IMR-90 (cell line): ENCODE data around the gene TEX13B. TPM values are rescaled to one million over a fixed set of nuclear protein-coding genes. Genes with fewer than 3 reads are reported as not detected.

Experiments
- ATAC-seq: fragments of 200-7000 bp; cut with Tn5 transposase; 2 replicates; pipeline ENCODE4 v1.9.1; 2020; ENCODE audit warnings: low read depth, mild to moderate bottlenecking, moderate library complexity
- BruUV-seq: library from RNA; stranded (reverse); fragments of 400-500 nt; replicated peaks from 2 replicates; lab custom pipeline; 2021; lab: Mats Ljungman, UMichigan
- CTCF ChIA-PET: fragments of 300-600 bp; formaldehyde crosslinking; extraction: SDS; loops from one replicate; lab custom pipeline; 2021; ENCODE audit warnings: antibody characterized with exemption; lab: Yijun Ruan, JAX
- POLR2A ChIA-PET: fragments of 300-600 bp; sonication (Branson Sonifier 250); formaldehyde crosslinking; loops from one replicate; lab custom pipeline; 2022; ENCODE audit warnings: antibody characterized with exemption; ENCODE audit not compliant: unreplicated experiment; lab: Charles Lee
- DNase-seq: peaks from one replicate; pipeline ENCODE4 v3.0.0; 2013
- H2AFZ ChIP-seq: replicated peaks from 2 replicates; pipeline ENCODE3; 2013; ENCODE audit warnings: low read length, mild to moderate bottlenecking; ENCODE audit not compliant: poor library complexity
- H2AK5ac ChIP-seq: 2 replicates; pipeline ENCODE4 v1.6.1; 2013; ENCODE audit warnings: low read depth, low read length, inconsistent platforms
- H2AK9ac ChIP-seq: replicated peaks from 2 replicates; pipeline ENCODE3; 2013; ENCODE audit warnings: mild to moderate bottlenecking, low read depth, low read length, moderate library complexity; ENCODE audit not compliant: poor library complexity
- H2BK120ac ChIP-seq: 2 replicates; pipeline ENCODE4 v1.6.1; 2013; ENCODE audit warnings: low read depth, low read length, inconsistent platforms
- H2BK15ac ChIP-seq: 3 replicates; pipeline ENCODE4 v1.6.1; 2013; ENCODE audit warnings: low read depth, low read length, inconsistent platforms
- H2BK20ac ChIP-seq: 2 replicates; pipeline ENCODE4 v1.6.1; 2013; ENCODE audit warnings: low read depth, mild to moderate bottlenecking, inconsistent platforms, low read length, moderate library complexity
- H2BK5ac ChIP-seq: 2 replicates; pipeline ENCODE4 v1.6.1; 2013; ENCODE audit warnings: mild to moderate bottlenecking, low read depth, low read length, inconsistent platforms; ENCODE audit not compliant: poor library complexity, severe bottlenecking
- H3K14ac ChIP-seq: replicated peaks from 2 replicates; pipeline ENCODE4 v1.6.1; 2013; ENCODE audit warnings: low read depth, low read length, inconsistent platforms
- H3K18ac ChIP-seq: 2 replicates; pipeline ENCODE4 v1.6.1; 2013; ENCODE audit warnings: low read depth, low read length, control low read depth
- H3K23ac ChIP-seq: 2 replicates; pipeline ENCODE4 v1.6.1; 2013; ENCODE audit warnings: low read depth, low read length, inconsistent platforms
- H3K27ac ChIP-seq: 2 replicates; pipeline ENCODE4 v1.5.1; 2013; ENCODE audit warnings: mild to moderate bottlenecking, control low read depth, low read length; ENCODE audit not compliant: insufficient read depth
- H3K27me3 ChIP-seq: 2 replicates; pipeline ENCODE4 v1.6.1; 2013; ENCODE audit warnings: low read length; ENCODE audit not compliant: control insufficient read depth, insufficient read depth
- H3K36me3 ChIP-seq: 2 replicates; pipeline ENCODE4 v1.6.1; 2013; ENCODE audit warnings: low read length, mixed read lengths; ENCODE audit not compliant: control insufficient read depth, insufficient read depth
- H3K4ac ChIP-seq: 2 replicates; pipeline ENCODE4 v1.6.1; 2013; ENCODE audit warnings: low read depth, low read length, inconsistent platforms
- H3K4me1 ChIP-seq: 2 replicates; pipeline ENCODE4 v1.6.1; 2013; ENCODE audit warnings: low read length, mixed read lengths; ENCODE audit not compliant: control insufficient read depth, insufficient read depth
- H3K4me2 ChIP-seq: 2 replicates; pipeline ENCODE4 v1.6.1; 2013; ENCODE audit warnings: low read depth, mild to moderate bottlenecking, control low read depth, low read length, moderate library complexity
- H3K4me3 ChIP-seq: 2 replicates; pipeline ENCODE4 v1.5.1; 2013; ENCODE audit warnings: low read depth, mild to moderate bottlenecking, control low read depth, low read length, moderate library complexity; ENCODE audit not compliant: insufficient read depth
- H3K56ac ChIP-seq: 2 replicates; pipeline ENCODE4 v1.6.1; 2013; ENCODE audit warnings: low read length, inconsistent platforms; ENCODE audit not compliant: insufficient read depth; ENCODE audit errors: extremely low read depth
- H3K79me1 ChIP-seq, 2 experiments: 2 replicates each; pipeline ENCODE4 v1.6.1; 2013; ENCODE audit warnings: low read length in 2 of 2, inconsistent platforms in 1 of 2, low read depth in 1 of 2
- H3K9ac ChIP-seq: 2 replicates; pipeline ENCODE4 v1.6.1; 2013; ENCODE audit warnings: low read depth, low read length, control low read depth
- H3K9me1 ChIP-seq: 2 replicates; pipeline ENCODE4 v1.6.1; 2013; ENCODE audit warnings: low read length, inconsistent platforms; ENCODE audit not compliant: insufficient read depth
- H3K9me3 ChIP-seq: 2 replicates; pipeline ENCODE4 v1.6.1; 2013; ENCODE audit warnings: low read length; ENCODE audit not compliant: control insufficient read depth, insufficient read depth
- H4K20me1 ChIP-seq: 2 replicates; pipeline ENCODE4 v1.6.1; 2013; ENCODE audit warnings: low read length, inconsistent platforms; ENCODE audit not compliant: insufficient read depth
- H4K5ac ChIP-seq: 2 replicates; pipeline ENCODE4 v1.6.1; 2013; ENCODE audit warnings: mild to moderate bottlenecking, low read depth, low read length, control low read depth
- H4K8ac ChIP-seq, 2 experiments: 2 replicates each; pipeline ENCODE4 v1.6.1; 2013; ENCODE audit warnings: low read depth in 2 of 2, low read length in 2 of 2, control low read depth in 1 of 2, inconsistent platforms in 1 of 2
- H4K91ac ChIP-seq: 2 replicates; pipeline ENCODE4 v1.6.1; 2013; ENCODE audit warnings: low read depth, low read length, inconsistent platforms; ENCODE audit not compliant: insufficient read depth
- BHLHE40 ChIP-seq: fragments of 150-350 bp; IDR thresholded peaks from 2 replicates; pipeline ENCODE4 v1.6.1; 2016; ENCODE audit warnings: mild to moderate bottlenecking, low read depth, low read length
- CHD1 ChIP-seq: IDR thresholded peaks from 2 replicates; pipeline ENCODE4 v1.6.1; 2012; ENCODE audit warnings: low read depth, low read length, improper control_type of control experiment
- MAFK ChIP-seq: IDR thresholded peaks from 2 replicates; pipeline ENCODE4 v1.6.1; 2012; ENCODE audit warnings: low read depth, low read length, improper control_type of control experiment
- MXI1 ChIP-seq: IDR thresholded peaks from 2 replicates; pipeline ENCODE4 v1.6.1; 2012; ENCODE audit warnings: low read depth, mild to moderate bottlenecking, low read length, moderate library complexity, borderline replicate concordance
- NFE2L2 ChIP-seq: fragments of 150-350 bp; IDR thresholded peaks from 2 replicates; pipeline ENCODE4 v1.6.1; 2016; ENCODE audit warnings: low read depth, mild to moderate bottlenecking, low read length
- RAD21 ChIP-seq: IDR thresholded peaks from 2 replicates; pipeline ENCODE4 v1.6.1; 2012; ENCODE audit warnings: low read length, improper control_type of control experiment
- WGBS, 2 experiments: methylation state at CpG; one replicate each; pipeline versions ENCODE4 v1.1.5 to v1.1.7; 2013; ENCODE audit warnings: missing lambda C conversion rate in 2 of 2; ENCODE audit not compliant: insufficient read length in 1 of 2; ENCODE audit errors: extremely low coverage in 2 of 2; 5-methylcytosine and 5-hydroxymethylcytosine counted together
- dilution Hi-C: fragments of 300-500 bp; cut with HindIII; formaldehyde crosslinking; loops from one replicate; pipeline ENCODE4 v1.14.3; 2018; ENCODE audit warnings: low sequenced_read_pairs; ENCODE audit not compliant: unreplicated experiment
- in situ Hi-C: fragments of 300-500 bp; cut with MboI; formaldehyde crosslinking; loops from 3 replicates; pipeline ENCODE4 v1.14.3; 2019; ENCODE audit warnings: low sequenced_read_pairs, inconsistent platforms, mixed read lengths
- intact Hi-C: fragments of 100-400 bp; cut with micrococcal nuclease; formaldehyde crosslinking; loops from 2 replicates; pipeline ENCODE4 v1.10.0; 2022
- polyA plus RNA-seq, 3 experiments: library from polyadenylated mRNA; depleted of rRNA; stranded (reverse); fragments of >200 nt; gene quantifications; 2 replicates each; pipeline ENCODE4 v1.2.3, GENCODE V29; 2012; ENCODE audit warnings: low replicate concordance in 1 of 3
- total RNA-seq: library from RNA; depleted of rRNA; stranded (reverse); fragments of >200 nt; gene quantifications from 2 replicates; pipeline ENCODE4 v1.2.3, GENCODE V29; 2012
- TF ChIP-seq, protein P1 (sequence below): fragments of 150-350 bp; IDR thresholded peaks from 2 replicates; pipeline ENCODE4 v1.6.1; 2016; ENCODE audit warnings: low read depth, mild to moderate bottlenecking, low read length, moderate library complexity, borderline replicate concordance
- TF ChIP-seq, protein P2 (sequence below): fragments of 150-350 bp; IDR thresholded peaks from 2 replicates; pipeline ENCODE4 v1.6.1; 2017; ENCODE audit warnings: mild to moderate bottlenecking, antibody characterized with exemption, low read length, low read depth
- TF ChIP-seq, protein P3 (sequence below): conservative IDR thresholded peaks from 2 replicates; pipeline ENCODE4 v1.5.1; 2012; ENCODE audit warnings: mild to moderate bottlenecking, low read depth, low read length, improper control_type of control experiment

Gene TEX13B
- total and polyA plus RNA-seq, 2 of the 4 experiments (the other 2 are of a cell fraction): not detected

DNA sequence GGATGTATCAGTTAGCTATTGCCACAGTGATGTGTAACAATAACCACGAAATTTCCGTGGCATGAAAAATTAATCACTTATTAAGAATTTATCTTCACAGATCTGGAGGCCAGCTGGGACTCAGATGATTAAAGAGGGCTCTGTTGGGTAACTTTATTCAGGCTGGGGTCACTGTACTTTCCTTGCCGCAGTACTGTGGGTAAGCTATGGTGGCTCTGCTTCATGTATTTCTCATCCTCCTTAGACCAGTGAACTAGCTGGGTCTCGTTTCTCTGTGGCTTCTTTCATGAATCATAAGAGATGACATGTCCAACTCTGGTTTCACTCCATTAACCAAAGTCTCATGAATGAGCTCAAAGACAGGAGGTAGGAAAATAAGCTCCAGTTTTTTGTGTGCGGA, 13.5 kb downstream of the TEX13B start:
- H4K5ac ChIP-seq: no peak overlapping the region
- no peaks in the 10 kb centered on the region for H3K79me1 ChIP-seq
- in situ Hi-C loops (no loop called here), intact Hi-C loops (no loop called here), dilution Hi-C loops (no loop called here)
- no peak overlapping the region for H3K18ac ChIP-seq
- no peak overlapping the region for H4K91ac ChIP-seq
- no peak overlapping the region for H3K4ac ChIP-seq
- H3K23ac ChIP-seq: no peak overlapping the region
- H4K20me1 ChIP-seq: no peaks in the 10 kb centered on the region
- no peak overlapping the region for H2AFZ ChIP-seq
- no peak for TF ChIP-seq CHD1
- TF ChIP-seq, protein P1, sequence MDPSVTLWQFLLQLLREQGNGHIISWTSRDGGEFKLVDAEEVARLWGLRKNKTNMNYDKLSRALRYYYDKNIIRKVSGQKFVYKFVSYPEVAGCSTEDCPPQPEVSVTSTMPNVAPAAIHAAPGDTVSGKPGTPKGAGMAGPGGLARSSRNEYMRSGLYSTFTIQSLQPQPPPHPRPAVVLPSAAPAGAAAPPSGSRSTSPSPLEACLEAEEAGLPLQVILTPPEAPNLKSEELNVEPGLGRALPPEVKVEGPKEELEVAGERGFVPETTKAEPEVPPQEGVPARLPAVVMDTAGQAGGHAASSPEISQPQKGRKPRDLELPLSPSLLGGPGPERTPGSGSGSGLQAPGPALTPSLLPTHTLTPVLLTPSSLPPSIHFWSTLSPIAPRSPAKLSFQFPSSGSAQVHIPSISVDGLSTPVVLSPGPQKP: no peak
- no peak for TF ChIP-seq RAD21
- TF ChIP-seq, protein P2, sequence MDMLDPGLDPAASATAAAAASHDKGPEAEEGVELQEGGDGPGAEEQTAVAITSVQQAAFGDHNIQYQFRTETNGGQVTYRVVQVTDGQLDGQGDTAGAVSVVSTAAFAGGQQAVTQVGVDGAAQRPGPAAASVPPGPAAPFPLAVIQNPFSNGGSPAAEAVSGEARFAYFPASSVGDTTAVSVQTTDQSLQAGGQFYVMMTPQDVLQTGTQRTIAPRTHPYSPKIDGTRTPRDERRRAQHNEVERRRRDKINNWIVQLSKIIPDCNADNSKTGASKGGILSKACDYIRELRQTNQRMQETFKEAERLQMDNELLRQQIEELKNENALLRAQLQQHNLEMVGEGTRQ: no peak
- TF ChIP-seq MAFK: no peak
- no peak for TF ChIP-seq MXI1
- TF ChIP-seq, protein P3, sequence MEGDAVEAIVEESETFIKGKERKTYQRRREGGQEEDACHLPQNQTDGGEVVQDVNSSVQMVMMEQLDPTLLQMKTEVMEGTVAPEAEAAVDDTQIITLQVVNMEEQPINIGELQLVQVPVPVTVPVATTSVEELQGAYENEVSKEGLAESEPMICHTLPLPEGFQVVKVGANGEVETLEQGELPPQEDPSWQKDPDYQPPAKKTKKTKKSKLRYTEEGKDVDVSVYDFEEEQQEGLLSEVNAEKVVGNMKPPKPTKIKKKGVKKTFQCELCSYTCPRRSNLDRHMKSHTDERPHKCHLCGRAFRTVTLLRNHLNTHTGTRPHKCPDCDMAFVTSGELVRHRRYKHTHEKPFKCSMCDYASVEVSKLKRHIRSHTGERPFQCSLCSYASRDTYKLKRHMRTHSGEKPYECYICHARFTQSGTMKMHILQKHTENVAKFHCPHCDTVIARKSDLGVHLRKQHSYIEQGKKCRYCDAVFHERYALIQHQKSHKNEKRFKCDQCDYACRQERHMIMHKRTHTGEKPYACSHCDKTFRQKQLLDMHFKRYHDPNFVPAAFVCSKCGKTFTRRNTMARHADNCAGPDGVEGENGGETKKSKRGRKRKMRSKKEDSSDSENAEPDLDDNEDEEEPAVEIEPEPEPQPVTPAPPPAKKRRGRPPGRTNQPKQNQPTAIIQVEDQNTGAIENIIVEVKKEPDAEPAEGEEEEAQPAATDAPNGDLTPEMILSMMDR: no peak
- TF ChIP-seq NFE2L2: no peak
- no peak for TF ChIP-seq BHLHE40
- no peak overlapping the region for H3K4me2 ChIP-seq
- H3K4me3 ChIP-seq: no peak overlapping the region
- H2AK9ac ChIP-seq: no peak overlapping the region
- DNase-seq: no peak
- H3K9me1 ChIP-seq: no peaks in the 10 kb centered on the region
- no peaks in the 10 kb centered on the region for H3K4me1 ChIP-seq
- H3K9me3 ChIP-seq: peaks cover 1% of the 10 kb centered on the region; the same call in 1 of the 2 replicates
- WGBS, 2 experiments: no CpG with 5 or more reads among the region's 5 CpGs
- CTCF ChIA-PET: no interaction called here
- no peak overlapping the region for H2BK20ac ChIP-seq
- H3K36me3 ChIP-seq: no peaks in the 10 kb centered on the region
- no peak overlapping the region for H2AK5ac ChIP-seq
- H2BK5ac ChIP-seq: no peak overlapping the region
- H4K8ac ChIP-seq: no peak overlapping the region
- H2BK120ac ChIP-seq: no peak overlapping the region
- no TSS peak for BruUV-seq
- no peak for ATAC-seq
- no peak overlapping the region for H3K27ac ChIP-seq
- POLR2A ChIA-PET: no interaction called here
- no peak overlapping the region for H3K9ac ChIP-seq
- H3K27me3 ChIP-seq: peaks cover 2% of the 10 kb centered on the region; the same call in 1 of the 2 replicates
- no peak overlapping the region for H2BK15ac ChIP-seq
- H3K14ac ChIP-seq: no peak overlapping the region
- no peak overlapping the region for H3K56ac ChIP-seq
